ENCODE results near the gene AMPD2. TPM values are rescaled to one million over a fixed set of nuclear protein-coding genes. Genes with fewer than 3 reads are reported as not detected.

Gene AMPD2
- polyA plus RNA-seq, 1 donor (not counting 4 experiments of a cell fraction or from before 2014, with no cell fraction given): 17.6 TPM

- dilution Hi-C loops (cut with MboI; ENCODE audit: extremely low pct_ligation_motif_present, low sequenced_read_pairs): no loop called here
- peaks cover 24% of the 10 kb centered on the region for H3K4me1 ChIP-seq (ENCODE audit: control insufficient read depth, extremely low read depth, insufficient read depth, low read length)
- no peaks in the 10 kb centered on the region for H3K36me3 ChIP-seq (ENCODE audit: control insufficient read depth in 2 of 2, extremely low read depth in 1 of 2, insufficient read depth in 2 of 2, low read length in 2 of 2)
- peak overlapping the region; percentile 87 for H3K27ac ChIP-seq (ENCODE audit: control insufficient read depth, insufficient read depth, low read length)
- H3K79me2 ChIP-seq (ENCODE audit: control insufficient read depth, insufficient read depth, low read length): peaks cover 50% of the 10 kb centered on the region
- FAIRE-seq (no peak), DNase-seq (ENCODE audit: low read depth, low spot score) (no peak)
- H3K9me1 ChIP-seq (ENCODE audit: control insufficient read depth, extremely low read depth, insufficient read depth, low read length): no peaks in the 10 kb centered on the region
- peak overlapping the region; percentile 66 to 95 (median 89) for H3K4me3 ChIP-seq (ENCODE audit: control insufficient read depth in 2 of 3, extremely low read depth in 1 of 3, insufficient read depth in 2 of 3, low read depth in 1 of 3, low read length in 3 of 3)
- H3K9me3 ChIP-seq (ENCODE audit: control insufficient read depth, low read depth, low read length): no peaks in the 10 kb centered on the region
- no peak for TF ChIP-seq EZH2 (IDR thresholded peaks at IDR 0.05; ENCODE audit: low read length)
- TF ChIP-seq CTCF (optimal IDR thresholded peaks at IDR 0.05 in 1 of 3, IDR thresholded peaks at IDR 0.05 in 1 of 3, conservative IDR thresholded peaks at IDR 0.05 in 1 of 3; ENCODE audit: extremely low read depth in 1 of 3, insufficient read depth in 2 of 3, low read length in 3 of 3): no peak
- H3K4me2 ChIP-seq (ENCODE audit: control insufficient read depth, extremely low read depth, insufficient read depth, low read depth, low read length): peak overlapping the region; percentile 99
- H3K27me3 ChIP-seq (ENCODE audit: control insufficient read depth, extremely low read depth, insufficient read depth, low read length): no peaks in the 10 kb centered on the region
- H3K9ac ChIP-seq (ENCODE audit: control insufficient read depth, extremely low read depth, insufficient read depth, low read length): peak overlapping the region; percentile 90
- H4K20me1 ChIP-seq (ENCODE audit: control insufficient read depth, extremely low read depth, insufficient read depth, low read length): no peaks in the 10 kb centered on the region
- H2AFZ ChIP-seq (ENCODE audit: control insufficient read depth, low read length): peak overlapping the region; percentile 89
These were observed 759 bp downstream of the AMPD2 start for GRCh38 chr1:109620401-109620791.

- Histone ChIP-seq H3K9ac (ENCODE audit: control insufficient read depth, extremely low read depth, insufficient read depth, low read length) (peak overlapping the region; percentile 90), H3K9me1 (ENCODE audit: control insufficient read depth, extremely low read depth, insufficient read depth, low read length) (no peaks in the 10 kb centered on the region), H3K4me1 (ENCODE audit: control insufficient read depth, extremely low read depth, insufficient read depth, low read length) (peaks cover 24% of the 10 kb centered on the region), H4K20me1 (ENCODE audit: control insufficient read depth, extremely low read depth, insufficient read depth, low read length) (no peaks in the 10 kb centered on the region), H3K9me3 (ENCODE audit: control insufficient read depth, low read depth, low read length) (no peaks in the 10 kb centered on the region), H3K4me3 (ENCODE audit: control insufficient read depth in 2 of 3, extremely low read depth in 1 of 3, insufficient read depth in 2 of 3, low read depth in 1 of 3, low read length in 3 of 3) (peak overlapping the region; percentile 66 to 95 (median 89)), H3K4me2 (ENCODE audit: control insufficient read depth, extremely low read depth, insufficient read depth, low read depth, low read length) (peak overlapping the region; percentile 99), H3K36me3 (ENCODE audit: control insufficient read depth in 2 of 2, extremely low read depth in 1 of 2, insufficient read depth in 2 of 2, low read length in 2 of 2) (no peaks in the 10 kb centered on the region), H3K27ac (ENCODE audit: control insufficient read depth, insufficient read depth, low read length) (peak overlapping the region; percentile 87), H3K79me2 (ENCODE audit: control insufficient read depth, insufficient read depth, low read length) (peaks cover 50% of the 10 kb centered on the region), H2AFZ (ENCODE audit: control insufficient read depth, low read length) (peak overlapping the region; percentile 52), H3K27me3 (ENCODE audit: control insufficient read depth, extremely low read depth, insufficient read depth, low read length) (no peaks in the 10 kb centered on the region)
- FAIRE-seq (no peak), DNase-seq (ENCODE audit: low read depth, low spot score) (no peak)
- TF ChIP-seq EZH2 (IDR thresholded peaks at IDR 0.05; ENCODE audit: low read length): no peak
- no peak for TF ChIP-seq CTCF (optimal IDR thresholded peaks at IDR 0.05 in 1 of 3, IDR thresholded peaks at IDR 0.05 in 1 of 3, conservative IDR thresholded peaks at IDR 0.05 in 1 of 3; ENCODE audit: extremely low read depth in 1 of 3, insufficient read depth in 2 of 3, low read length in 3 of 3)
- dilution Hi-C loops (cut with MboI; ENCODE audit: extremely low pct_ligation_motif_present, low sequenced_read_pairs): no loop called here
These were observed 1.2 kb downstream of the AMPD2 start for GRCh38 chr1:109620841-109621286.
